Fibroblast of lung (primary cell): ENCODE data around the gene PLCXD1.

Experiments used
- CTCF ChIP-seq, 2 donors: IDR thresholded peaks in 1 of 2; conservative IDR thresholded peaks in 1 of 2; 1 replicate in 1 of 2; 2 replicates in 1 of 2; pipeline ENCODE4 v1.5.1; 2011 to 2012; ENCODE audit warnings: low read length in 2 of 2, control low read depth in 1 of 2, inconsistent platforms in 1 of 2, low read depth in 1 of 2, mild to moderate bottlenecking in 1 of 2
- EZH2 ChIP-seq: IDR thresholded peaks from 2 replicates; pipeline ENCODE4 v1.5.1; 2012; ENCODE audit warnings: low read length, control low read depth, mild to moderate bottlenecking; ENCODE audit errors: missing control alignments

DNA sequence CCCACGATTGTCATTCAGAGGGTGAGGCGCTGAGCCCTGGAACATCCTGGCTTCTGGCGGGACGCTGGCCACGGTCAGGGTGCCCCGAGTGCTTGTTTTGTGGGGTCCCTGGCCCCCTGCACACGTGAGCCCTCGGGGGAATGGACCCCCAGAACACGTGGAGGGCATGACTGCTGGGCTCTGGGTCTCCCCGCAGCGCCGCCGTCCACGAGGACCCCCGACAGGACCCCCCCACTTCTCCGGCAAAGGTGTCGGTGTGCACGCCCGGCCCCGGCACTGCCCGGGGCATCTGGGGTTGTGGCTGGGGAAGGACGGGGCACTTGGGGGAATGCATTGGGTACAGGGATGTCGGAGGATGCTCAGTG, 51.3 kb downstream of the PLCXD1 start:
- no peak for TF ChIP-seq CTCF (conservative IDR thresholded peaks at IDR 0.05 in 1 of 2, IDR thresholded peaks at IDR 0.05 in 1 of 2; ENCODE audit: low read depth in 1 of 2, low read length in 2 of 2)
- TF ChIP-seq EZH2, result no peak
